ENCODE data around the gene JPH4.

Gene JPH4

DNA sequence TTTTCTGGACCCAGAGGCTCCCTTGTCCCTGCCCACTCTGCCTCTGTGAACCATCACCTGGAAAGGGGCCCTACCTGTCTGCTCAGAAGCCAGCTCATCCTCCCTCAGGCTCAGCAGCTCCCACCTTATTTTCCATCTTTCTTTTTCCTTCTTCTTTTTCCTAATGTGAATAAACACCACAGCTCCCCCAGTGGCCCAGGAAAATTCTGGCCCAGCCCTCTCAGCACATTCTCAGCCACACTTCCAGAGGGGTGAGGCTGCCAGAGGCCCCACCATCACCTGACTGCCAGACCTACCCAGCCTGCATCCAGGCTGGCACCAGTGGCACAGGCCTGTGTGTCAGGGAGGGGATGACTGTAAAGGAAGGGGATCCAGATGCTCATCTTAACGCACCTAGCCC lies 50.0 kb downstream of the JPH4 start:
- peak; percentile 57 for ATAC-seq
- TF ChIP-seq, protein P1, sequence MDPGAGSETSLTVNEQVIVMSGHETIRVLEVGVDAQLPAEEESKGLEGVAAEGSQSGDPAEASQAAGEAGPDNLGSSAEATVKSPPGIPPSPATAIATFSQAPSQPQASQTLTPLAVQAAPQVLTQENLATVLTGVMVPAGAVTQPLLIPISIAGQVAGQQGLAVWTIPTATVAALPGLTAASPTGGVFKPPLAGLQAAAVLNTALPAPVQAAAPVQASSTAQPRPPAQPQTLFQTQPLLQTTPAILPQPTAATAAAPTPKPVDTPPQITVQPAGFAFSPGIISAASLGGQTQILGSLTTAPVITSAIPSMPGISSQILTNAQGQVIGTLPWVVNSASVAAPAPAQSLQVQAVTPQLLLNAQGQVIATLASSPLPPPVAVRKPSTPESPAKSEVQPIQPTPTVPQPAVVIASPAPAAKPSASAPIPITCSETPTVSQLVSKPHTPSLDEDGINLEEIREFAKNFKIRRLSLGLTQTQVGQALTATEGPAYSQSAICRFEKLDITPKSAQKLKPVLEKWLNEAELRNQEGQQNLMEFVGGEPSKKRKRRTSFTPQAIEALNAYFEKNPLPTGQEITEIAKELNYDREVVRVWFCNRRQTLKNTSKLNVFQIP (CRISPR knock-in tag; IDR thresholded peaks at IDR 0.05; ENCODE audit: borderline replicate concordance, low read depth): no peak
- TF ChIP-seq ZNF8 (CRISPR knock-in tag; IDR thresholded peaks at IDR 0.05) (no peak), ZNF70 (CRISPR knock-in tag; IDR thresholded peaks at IDR 0.05) (no peak), PATZ1 (CRISPR knock-in tag; IDR thresholded peaks at IDR 0.05; ENCODE audit: borderline replicate concordance) (no peak), ZC3H10 (CRISPR knock-in tag; IDR thresholded peaks at IDR 0.05) (no peak), ESRRG (CRISPR knock-in tag; IDR thresholded peaks at IDR 0.05) (no peak), BACH2 (CRISPR knock-in tag; IDR thresholded peaks at IDR 0.05; ENCODE audit: borderline replicate concordance) (no peak), TOX (CRISPR knock-in tag; IDR thresholded peaks at IDR 0.05; ENCODE audit: borderline replicate concordance) (no peak), ISL1 (CRISPR knock-in tag; IDR thresholded peaks at IDR 0.05) (no peak), CREB5 (CRISPR knock-in tag; IDR thresholded peaks at IDR 0.05; ENCODE audit: low read depth) (no peak), ZFP30 (CRISPR knock-in tag; IDR thresholded peaks at IDR 0.05) (no peak), CSDC2 (CRISPR knock-in tag; IDR thresholded peaks at IDR 0.05) (no peak), PPARA (CRISPR knock-in tag; IDR thresholded peaks at IDR 0.05; ENCODE audit: borderline replicate concordance) (no peak), OSR1 (CRISPR knock-in tag; IDR thresholded peaks at IDR 0.05) (no peak), ZNF565 (CRISPR knock-in tag; conservative IDR thresholded peaks at IDR 0.05; ENCODE audit: low read depth) (no peak), TCF4 (CRISPR knock-in tag; IDR thresholded peaks at IDR 0.05; ENCODE audit: borderline replicate concordance) (no peak)

DNA sequence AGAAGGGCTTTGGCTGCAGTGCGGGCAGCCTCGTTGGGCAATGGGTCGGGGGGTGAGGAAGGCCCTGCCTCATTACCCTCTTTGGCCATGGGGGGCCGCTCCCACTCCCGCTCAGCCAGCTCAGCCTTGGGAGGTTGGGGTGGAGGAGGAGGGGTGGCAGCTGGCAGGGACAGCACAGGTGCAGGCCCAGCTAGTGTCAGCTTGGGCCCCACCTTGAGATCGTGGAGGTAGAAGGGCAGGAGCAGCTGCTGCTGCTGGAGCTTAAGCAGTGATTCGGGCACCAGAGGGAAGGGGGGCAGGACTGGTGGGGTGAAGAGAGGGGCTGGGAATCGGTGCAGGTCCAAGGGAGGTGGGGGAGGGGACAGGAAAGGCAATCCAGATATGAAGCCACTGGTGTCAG lies 53.0 kb downstream of the JPH4 start:
- ATAC-seq: no peak
- TF ChIP-seq PPARA (CRISPR knock-in tag; IDR thresholded peaks at IDR 0.05; ENCODE audit: borderline replicate concordance): no peak
- TF ChIP-seq, protein P2, sequence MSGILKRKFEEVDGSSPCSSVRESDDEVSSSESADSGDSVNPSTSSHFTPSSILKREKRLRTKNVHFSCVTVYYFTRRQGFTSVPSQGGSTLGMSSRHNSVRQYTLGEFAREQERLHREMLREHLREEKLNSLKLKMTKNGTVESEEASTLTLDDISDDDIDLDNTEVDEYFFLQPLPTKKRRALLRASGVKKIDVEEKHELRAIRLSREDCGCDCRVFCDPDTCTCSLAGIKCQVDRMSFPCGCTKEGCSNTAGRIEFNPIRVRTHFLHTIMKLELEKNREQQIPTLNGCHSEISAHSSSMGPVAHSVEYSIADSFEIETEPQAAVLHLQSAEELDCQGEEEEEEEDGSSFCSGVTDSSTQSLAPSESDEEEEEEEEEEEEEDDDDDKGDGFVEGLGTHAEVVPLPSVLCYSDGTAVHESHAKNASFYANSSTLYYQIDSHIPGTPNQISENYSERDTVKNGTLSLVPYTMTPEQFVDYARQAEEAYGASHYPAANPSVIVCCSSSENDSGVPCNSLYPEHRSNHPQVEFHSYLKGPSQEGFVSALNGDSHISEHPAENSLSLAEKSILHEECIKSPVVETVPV (CRISPR knock-in tag; IDR thresholded peaks at IDR 0.05): no peak
- no peak for TF ChIP-seq CREB5 (CRISPR knock-in tag; IDR thresholded peaks at IDR 0.05; ENCODE audit: low read depth)
- no peak for TF ChIP-seq ZC3H10 (CRISPR knock-in tag; IDR thresholded peaks at IDR 0.05)
- TF ChIP-seq SNAI2 (CRISPR knock-in tag; IDR thresholded peaks at IDR 0.05): no peak
- no peak for TF ChIP-seq PATZ1 (CRISPR knock-in tag; IDR thresholded peaks at IDR 0.05; ENCODE audit: borderline replicate concordance)
- TF ChIP-seq OSR1 (CRISPR knock-in tag; IDR thresholded peaks at IDR 0.05): no peak

GRCh38 chr14:23524954-23525353 lies 53.6 kb downstream of the JPH4 start:
- TF ChIP-seq, protein P3, sequence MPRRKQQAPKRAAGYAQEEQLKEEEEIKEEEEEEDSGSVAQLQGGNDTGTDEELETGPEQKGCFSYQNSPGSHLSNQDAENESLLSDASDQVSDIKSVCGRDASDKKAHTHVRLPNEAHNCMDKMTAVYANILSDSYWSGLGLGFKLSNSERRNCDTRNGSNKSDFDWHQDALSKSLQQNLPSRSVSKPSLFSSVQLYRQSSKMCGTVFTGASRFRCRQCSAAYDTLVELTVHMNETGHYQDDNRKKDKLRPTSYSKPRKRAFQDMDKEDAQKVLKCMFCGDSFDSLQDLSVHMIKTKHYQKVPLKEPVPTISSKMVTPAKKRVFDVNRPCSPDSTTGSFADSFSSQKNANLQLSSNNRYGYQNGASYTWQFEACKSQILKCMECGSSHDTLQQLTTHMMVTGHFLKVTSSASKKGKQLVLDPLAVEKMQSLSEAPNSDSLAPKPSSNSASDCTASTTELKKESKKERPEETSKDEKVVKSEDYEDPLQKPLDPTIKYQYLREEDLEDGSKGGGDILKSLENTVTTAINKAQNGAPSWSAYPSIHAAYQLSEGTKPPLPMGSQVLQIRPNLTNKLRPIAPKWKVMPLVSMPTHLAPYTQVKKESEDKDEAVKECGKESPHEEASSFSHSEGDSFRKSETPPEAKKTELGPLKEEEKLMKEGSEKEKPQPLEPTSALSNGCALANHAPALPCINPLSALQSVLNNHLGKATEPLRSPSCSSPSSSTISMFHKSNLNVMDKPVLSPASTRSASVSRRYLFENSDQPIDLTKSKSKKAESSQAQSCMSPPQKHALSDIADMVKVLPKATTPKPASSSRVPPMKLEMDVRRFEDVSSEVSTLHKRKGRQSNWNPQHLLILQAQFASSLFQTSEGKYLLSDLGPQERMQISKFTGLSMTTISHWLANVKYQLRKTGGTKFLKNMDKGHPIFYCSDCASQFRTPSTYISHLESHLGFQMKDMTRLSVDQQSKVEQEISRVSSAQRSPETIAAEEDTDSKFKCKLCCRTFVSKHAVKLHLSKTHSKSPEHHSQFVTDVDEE (CRISPR knock-in tag; IDR thresholded peaks at IDR 0.05): no peak
- TF ChIP-seq BACH2 (CRISPR knock-in tag; IDR thresholded peaks at IDR 0.05; ENCODE audit: borderline replicate concordance): no peak
- no peak for TF ChIP-seq ARNTL (CRISPR knock-in tag; IDR thresholded peaks at IDR 0.05; ENCODE audit: borderline replicate concordance, low read depth)
- TF ChIP-seq OSR1 (CRISPR knock-in tag; IDR thresholded peaks at IDR 0.05): no peak
- no peak for TF ChIP-seq TCF4 (CRISPR knock-in tag; IDR thresholded peaks at IDR 0.05; ENCODE audit: borderline replicate concordance)
- TF ChIP-seq ZFP30 (CRISPR knock-in tag; IDR thresholded peaks at IDR 0.05): no peak
- no peak for ATAC-seq
